ENCODE results near the gene KCNJ5.

The KCNJ5 gene

GRCh38 chr11:128933481-128934178 lies 42.5 kb downstream of the KCNJ5 start:
- Histone ChIP-seq H3K4me3 (ENCODE audit: low read length) (no peak overlapping the region), H3K9ac (ENCODE audit: low read length) (no peak overlapping the region), H3K36me3 (ENCODE audit: control insufficient read depth, insufficient read depth, low read length) (no peaks in the 10 kb centered on the region), H3K27me3 (ENCODE audit: control insufficient read depth, insufficient read depth, low read length) (no peaks in the 10 kb centered on the region), H3K27ac (ENCODE audit: low read depth, low read length) (no peak overlapping the region), H3K4me1 (ENCODE audit: control insufficient read depth, insufficient read depth, low read length) (no peaks in the 10 kb centered on the region)

- no peaks in the 10 kb centered on the region for H3K27me3 ChIP-seq (ENCODE audit: control insufficient read depth, insufficient read depth, low read length)
- no peak overlapping the region for H3K9ac ChIP-seq (ENCODE audit: low read length)
- H3K36me3 ChIP-seq (ENCODE audit: control insufficient read depth, insufficient read depth, low read length) = no peaks in the 10 kb centered on the region
- H3K4me3 ChIP-seq (ENCODE audit: low read length) = no peak overlapping the region
- no peaks in the 10 kb centered on the region for H3K4me1 ChIP-seq (ENCODE audit: control insufficient read depth, insufficient read depth, low read length)
- H3K27ac ChIP-seq (ENCODE audit: low read depth, low read length) = no peak overlapping the region
Measured at GRCh38 chr11:128934351-128934750, 43.2 kb downstream of the KCNJ5 start.

GRCh38 chr11:128934926-128935325 lies 43.8 kb downstream of the KCNJ5 start:
- H3K27ac ChIP-seq (ENCODE audit: low read depth, low read length) = no peak overlapping the region
- no peaks in the 10 kb centered on the region for H3K4me1 ChIP-seq (ENCODE audit: control insufficient read depth, insufficient read depth, low read length)
- H3K27me3 ChIP-seq (ENCODE audit: control insufficient read depth, insufficient read depth, low read length) = no peaks in the 10 kb centered on the region
- no peak overlapping the region for H3K9ac ChIP-seq (ENCODE audit: low read length)
- no peaks in the 10 kb centered on the region for H3K36me3 ChIP-seq (ENCODE audit: control insufficient read depth, insufficient read depth, low read length)
- no peak overlapping the region for H3K4me3 ChIP-seq (ENCODE audit: low read length)

GRCh38 chr11:128936606-128937251 lies 45.6 kb downstream of the KCNJ5 start:
- H3K4me3 ChIP-seq (ENCODE audit: low read length) = no peak overlapping the region
- H3K4me1 ChIP-seq (ENCODE audit: control insufficient read depth, insufficient read depth, low read length) = no peaks in the 10 kb centered on the region
- no peaks in the 10 kb centered on the region for H3K36me3 ChIP-seq (ENCODE audit: control insufficient read depth, insufficient read depth, low read length)
- H3K27ac ChIP-seq (ENCODE audit: low read depth, low read length) = no peak overlapping the region
- H3K9ac ChIP-seq (ENCODE audit: low read length) = no peak overlapping the region
- H3K27me3 ChIP-seq (ENCODE audit: control insufficient read depth, insufficient read depth, low read length) = no peaks in the 10 kb centered on the region

- Histone ChIP-seq H3K27ac (ENCODE audit: low read depth, low read length) (no peak overlapping the region), H3K4me3 (ENCODE audit: low read length) (no peak overlapping the region), H3K27me3 (ENCODE audit: control insufficient read depth, insufficient read depth, low read length) (no peaks in the 10 kb centered on the region), H3K9ac (ENCODE audit: low read length) (no peak overlapping the region), H3K4me1 (ENCODE audit: control insufficient read depth, insufficient read depth, low read length) (no peaks in the 10 kb centered on the region), H3K36me3 (ENCODE audit: control insufficient read depth, insufficient read depth, low read length) (no peaks in the 10 kb centered on the region)
Measured at GRCh38 chr11:128937480-128937879, 46.3 kb downstream of the KCNJ5 start.

GRCh38 chr11:128938156-128938885 lies 47.2 kb downstream of the KCNJ5 start:
- H3K4me3 ChIP-seq (ENCODE audit: low read length) = no peak overlapping the region
- no peaks in the 10 kb centered on the region for H3K4me1 ChIP-seq (ENCODE audit: control insufficient read depth, insufficient read depth, low read length)
- no peaks in the 10 kb centered on the region for H3K36me3 ChIP-seq (ENCODE audit: control insufficient read depth, insufficient read depth, low read length)
- no peaks in the 10 kb centered on the region for H3K27me3 ChIP-seq (ENCODE audit: control insufficient read depth, insufficient read depth, low read length)
- H3K9ac ChIP-seq (ENCODE audit: low read length) = no peak overlapping the region
- no peak overlapping the region for H3K27ac ChIP-seq (ENCODE audit: low read depth, low read length)

- Histone ChIP-seq H3K4me3 (ENCODE audit: low read length) (no peak overlapping the region), H3K9ac (ENCODE audit: low read length) (no peak overlapping the region), H3K4me1 (ENCODE audit: control insufficient read depth, insufficient read depth, low read length) (no peaks in the 10 kb centered on the region), H3K27me3 (ENCODE audit: control insufficient read depth, insufficient read depth, low read length) (no peaks in the 10 kb centered on the region), H3K36me3 (ENCODE audit: control insufficient read depth, insufficient read depth, low read length) (no peaks in the 10 kb centered on the region), H3K27ac (ENCODE audit: low read depth, low read length) (no peak overlapping the region)
Measured at GRCh38 chr11:128939591-128939990, 48.4 kb downstream of the KCNJ5 start.

- H3K9ac ChIP-seq (ENCODE audit: low read length) = no peak overlapping the region
- no peak overlapping the region for H3K27ac ChIP-seq (ENCODE audit: low read depth, low read length)
- no peaks in the 10 kb centered on the region for H3K27me3 ChIP-seq (ENCODE audit: control insufficient read depth, insufficient read depth, low read length)
- no peak overlapping the region for H3K4me3 ChIP-seq (ENCODE audit: low read length)
- no peaks in the 10 kb centered on the region for H3K4me1 ChIP-seq (ENCODE audit: control insufficient read depth, insufficient read depth, low read length)
- H3K36me3 ChIP-seq (ENCODE audit: control insufficient read depth, insufficient read depth, low read length) = no peaks in the 10 kb centered on the region
Measured at GRCh38 chr11:128940156-128940555, 49.0 kb downstream of the KCNJ5 start.

GRCh38 chr11:128940603-128941002 lies 49.4 kb downstream of the KCNJ5 start:
- Histone ChIP-seq H3K36me3 (ENCODE audit: control insufficient read depth, insufficient read depth, low read length) (no peaks in the 10 kb centered on the region), H3K27ac (ENCODE audit: low read depth, low read length) (no peak overlapping the region), H3K9ac (ENCODE audit: low read length) (no peak overlapping the region), H3K4me1 (ENCODE audit: control insufficient read depth, insufficient read depth, low read length) (no peaks in the 10 kb centered on the region), H3K4me3 (ENCODE audit: low read length) (no peak overlapping the region), H3K27me3 (ENCODE audit: control insufficient read depth, insufficient read depth, low read length) (no peaks in the 10 kb centered on the region)

GRCh38 chr11:128941110-128941509 lies 50.0 kb downstream of the KCNJ5 start:
- H3K4me1 ChIP-seq (ENCODE audit: control insufficient read depth, insufficient read depth, low read length) = no peaks in the 10 kb centered on the region
- no peak overlapping the region for H3K4me3 ChIP-seq (ENCODE audit: low read length)
- no peaks in the 10 kb centered on the region for H3K27me3 ChIP-seq (ENCODE audit: control insufficient read depth, insufficient read depth, low read length)
- no peaks in the 10 kb centered on the region for H3K36me3 ChIP-seq (ENCODE audit: control insufficient read depth, insufficient read depth, low read length)
- H3K9ac ChIP-seq (ENCODE audit: low read length) = no peak overlapping the region
- H3K27ac ChIP-seq (ENCODE audit: low read depth, low read length) = no peak overlapping the region

- Histone ChIP-seq H3K9ac (ENCODE audit: low read length) (no peak overlapping the region), H3K4me1 (ENCODE audit: control insufficient read depth, insufficient read depth, low read length) (no peaks in the 10 kb centered on the region), H3K4me3 (ENCODE audit: low read length) (no peak overlapping the region), H3K27me3 (ENCODE audit: control insufficient read depth, insufficient read depth, low read length) (no peaks in the 10 kb centered on the region), H3K36me3 (ENCODE audit: control insufficient read depth, insufficient read depth, low read length) (no peaks in the 10 kb centered on the region), H3K27ac (ENCODE audit: low read depth, low read length) (no peak overlapping the region)
Measured at GRCh38 chr11:128941573-128942271, 50.6 kb downstream of the KCNJ5 start.

GRCh38 chr11:128942272-128942612 lies 51.1 kb downstream of the KCNJ5 start:
- H3K4me3 ChIP-seq (ENCODE audit: low read length) = no peak overlapping the region
- no peak overlapping the region for H3K27ac ChIP-seq (ENCODE audit: low read depth, low read length)
- no peaks in the 10 kb centered on the region for H3K36me3 ChIP-seq (ENCODE audit: control insufficient read depth, insufficient read depth, low read length)
- no peaks in the 10 kb centered on the region for H3K4me1 ChIP-seq (ENCODE audit: control insufficient read depth, insufficient read depth, low read length)
- no peaks in the 10 kb centered on the region for H3K27me3 ChIP-seq (ENCODE audit: control insufficient read depth, insufficient read depth, low read length)
- H3K9ac ChIP-seq (ENCODE audit: low read length) = no peak overlapping the region

Data from rectal smooth muscle tissue (tissue), 1 donor.